Stomach (tissue), 4 donors: Measurements from ENCODE around the gene C12orf43.

Source experiments
- EP300 ChIP-seq: sonication (generic); formaldehyde crosslinking; IDR thresholded peaks from one replicate; pipeline ENCODE4 v1.6.1; 2017; ENCODE audit warnings: antibody characterized with exemption
- POLR2A ChIP-seq, 4 donors: fragments of 450-650 bp; IDR thresholded peaks; one replicate each; pipeline ENCODE4 v1.6.1; 2016; ENCODE audit warnings: antibody characterized with exemption in 4 of 4, control low read depth in 2 of 4, mild to moderate bottlenecking in 1 of 4, moderate library complexity in 1 of 4

DNA sequence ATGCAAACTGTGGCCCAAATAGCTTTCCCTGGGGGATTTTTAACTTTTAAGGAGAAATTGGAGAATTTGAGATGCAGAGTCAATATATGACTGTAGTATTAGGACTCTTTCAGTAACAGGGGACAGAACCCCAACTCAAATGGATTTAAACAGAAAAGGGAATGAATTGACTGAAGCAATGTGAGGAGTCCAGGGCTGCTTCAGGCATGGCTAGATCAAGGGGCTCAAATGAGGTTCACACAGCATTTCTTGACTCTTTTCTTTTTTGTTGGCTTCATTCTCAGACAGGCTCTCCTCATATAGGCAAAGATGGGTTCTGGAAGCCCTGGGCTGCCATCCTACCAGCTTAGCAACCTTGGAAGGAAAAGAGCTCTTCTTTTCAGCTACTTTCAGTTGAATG is 24.3 kb downstream of the C12orf43 start:
- no peak for TF ChIP-seq EP300
- no peak for TF ChIP-seq POLR2A (IDR thresholded peaks at IDR 0.05)
